NCI-H1436 treated with DMSO at 0.1 percent for 48 hours (cell line): ENCODE results near the gene TRIM63.

Experiments used
- DNase-seq: peaks from one replicate; lab custom pipeline; 2025; lab: John Stamatoyannopoulos, UW

Gene TRIM63

DNA sequence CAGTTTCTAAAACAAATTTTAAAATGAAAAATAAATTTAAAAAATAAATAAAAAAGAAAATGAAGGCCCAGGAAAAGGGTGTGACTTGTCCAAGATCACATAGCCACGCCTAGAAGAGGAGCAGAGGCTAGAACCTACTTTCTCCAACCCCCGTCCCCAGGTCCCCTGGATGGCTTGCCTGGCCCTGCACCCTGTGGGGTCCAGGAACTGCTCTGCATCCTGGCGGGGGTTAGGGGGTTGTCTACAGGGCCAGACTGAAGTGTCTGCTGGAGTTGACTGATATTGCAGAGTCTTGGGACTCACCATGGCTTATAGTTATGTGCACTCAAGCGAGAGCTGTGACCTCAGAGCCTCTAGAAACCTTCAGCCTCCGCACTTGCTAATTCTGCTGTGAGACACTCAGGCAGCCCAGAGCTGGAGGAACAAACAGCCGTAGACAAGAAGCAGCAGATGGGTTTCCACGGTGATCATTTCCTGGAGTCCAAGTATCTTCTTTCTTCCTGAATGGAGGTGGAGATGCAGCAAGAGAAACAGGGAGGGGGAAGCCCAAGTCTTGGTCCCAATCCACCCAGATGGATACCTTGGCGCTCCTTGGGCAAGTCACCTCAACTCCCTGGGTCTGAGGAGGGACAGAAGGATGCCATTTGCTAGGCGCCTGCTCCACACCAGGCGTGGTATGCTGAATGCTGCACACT, 51.0 kb downstream of the TRIM63 start:
- no peak for DNase-seq

DNA sequence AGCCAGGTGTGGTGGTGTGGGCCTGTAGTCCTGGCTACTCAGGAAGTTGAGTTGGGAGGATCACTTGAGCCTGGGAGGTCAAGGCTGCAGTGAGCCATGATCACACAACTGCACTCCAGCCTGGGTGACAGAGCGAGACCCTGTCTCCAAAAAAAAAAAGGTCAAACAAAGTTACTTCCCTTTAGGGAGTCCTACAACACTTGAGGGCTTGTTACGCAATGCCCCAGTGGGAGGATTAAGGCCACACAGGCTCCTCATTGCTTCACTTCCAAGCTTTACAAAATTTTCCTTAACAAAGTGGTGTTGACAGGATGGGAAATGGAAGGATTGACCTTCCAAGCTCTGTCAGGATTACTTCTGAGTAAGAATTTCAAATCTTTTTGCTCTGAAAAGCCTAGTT, 52.1 kb downstream of the TRIM63 start:
- DNase-seq = no peak

DNA sequence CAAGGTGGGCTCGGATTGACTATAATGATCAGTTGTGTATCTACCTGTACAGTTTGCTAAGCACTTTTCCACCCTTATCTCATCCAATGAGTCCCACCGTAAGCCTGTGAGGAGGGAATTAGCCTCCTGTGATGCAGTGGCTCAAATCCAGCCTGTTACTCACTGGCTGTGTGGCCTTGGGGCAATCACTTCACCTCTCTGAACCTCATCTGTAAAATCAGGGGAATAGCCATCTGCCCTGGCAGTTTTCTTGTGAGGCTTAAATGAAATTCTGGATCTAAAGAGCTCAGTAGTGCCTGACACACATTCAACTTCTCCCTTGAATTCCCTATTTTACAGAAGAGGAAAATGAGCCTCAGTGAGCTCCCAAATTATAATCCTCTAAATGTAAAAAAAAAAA, 53.3 kb downstream of the TRIM63 start:
- DNase-seq = no peak

DNA sequence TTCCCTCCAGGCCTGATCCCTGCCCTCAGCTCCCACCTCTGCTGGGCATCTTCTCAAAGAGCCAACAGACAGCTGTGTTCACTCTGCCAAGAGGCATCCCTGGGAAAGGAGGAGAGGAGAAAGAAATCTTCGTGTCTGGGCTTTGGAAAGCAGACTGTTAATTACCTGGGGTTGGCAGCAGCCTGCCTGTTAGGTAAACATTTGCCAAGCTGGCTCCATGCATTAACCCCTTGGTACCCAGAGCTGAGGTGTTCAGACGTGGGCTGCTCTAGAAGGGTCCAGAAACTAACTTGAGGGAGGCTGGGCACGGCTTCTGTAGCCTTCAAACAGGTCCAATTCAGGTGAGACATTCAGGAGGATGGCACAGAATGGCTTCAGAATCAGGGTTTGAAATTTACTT, 54.6 kb downstream of the TRIM63 start:
- DNase-seq = no peak

DNA sequence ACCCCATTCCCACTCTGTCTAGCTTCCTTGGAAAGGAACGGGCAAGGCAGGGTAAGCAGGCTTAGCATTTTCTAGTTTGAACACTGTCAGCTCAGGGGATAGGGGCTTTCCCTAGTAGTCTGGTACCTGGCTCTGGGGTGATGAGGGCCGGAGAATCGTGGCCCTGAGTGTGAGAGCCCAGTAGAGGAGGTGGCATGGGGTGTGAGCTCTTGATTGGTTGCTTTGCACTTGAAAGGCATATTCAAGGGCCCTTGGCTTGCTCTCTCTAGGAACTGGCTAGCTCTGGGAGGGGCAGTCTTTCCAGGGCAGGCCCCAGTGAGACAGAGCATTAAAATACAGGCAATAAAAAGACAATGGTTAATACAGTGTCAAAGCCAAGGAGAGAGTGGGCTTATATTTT, 56.6 kb downstream of the TRIM63 start:
- no peak for DNase-seq

DNA sequence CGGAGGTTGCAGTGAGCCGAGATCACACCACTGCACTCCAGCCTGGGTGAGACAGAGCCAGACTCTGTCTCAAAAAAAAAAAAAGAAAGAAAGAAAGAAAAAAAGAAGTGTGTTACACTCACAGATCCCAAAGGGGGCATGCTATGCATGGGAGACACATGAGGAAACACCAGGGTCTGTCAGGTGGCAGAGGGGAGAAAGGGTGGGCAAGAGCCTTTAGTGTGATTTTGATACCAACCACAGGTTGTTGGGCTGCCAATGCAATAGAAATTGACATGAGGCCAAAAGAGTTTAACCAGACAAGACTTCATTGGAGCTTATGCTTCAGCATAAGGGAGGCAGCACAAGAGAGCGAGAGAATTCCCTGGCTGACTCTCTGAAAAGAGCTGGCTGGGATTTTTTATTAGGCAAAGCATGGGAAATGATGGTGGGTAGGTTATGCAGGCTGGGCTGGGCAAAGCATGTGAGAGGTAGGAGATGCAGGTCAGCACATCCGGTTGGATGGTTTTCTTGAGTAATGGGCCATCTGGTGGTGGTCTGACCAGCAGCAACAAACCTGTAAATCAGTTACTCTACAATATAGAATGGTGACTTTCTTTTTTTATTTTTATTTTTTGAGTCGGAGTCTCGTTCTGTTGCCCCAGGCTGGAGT, 57.5 kb downstream of the TRIM63 start:
- no peak for DNase-seq

DNA sequence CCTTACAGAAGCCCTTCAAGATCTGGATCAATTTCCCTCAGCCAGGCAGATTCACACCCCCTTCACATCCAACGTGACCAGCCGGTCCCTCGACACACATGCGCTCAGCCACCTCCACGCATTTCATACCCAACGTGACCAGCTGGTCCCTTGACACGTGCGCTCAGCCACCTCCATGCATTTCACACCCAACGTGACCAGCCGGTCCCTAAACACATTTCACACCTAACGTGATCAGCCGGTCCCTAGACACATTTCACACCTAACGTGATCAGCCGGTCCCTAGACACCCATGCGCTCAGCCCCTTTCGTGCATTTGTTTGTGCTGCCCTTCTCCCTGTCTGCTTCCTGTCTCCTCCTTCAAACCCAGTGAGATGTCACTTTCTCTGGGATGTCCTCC, 60.7 kb downstream of the TRIM63 start:
- no peak for DNase-seq

DNA sequence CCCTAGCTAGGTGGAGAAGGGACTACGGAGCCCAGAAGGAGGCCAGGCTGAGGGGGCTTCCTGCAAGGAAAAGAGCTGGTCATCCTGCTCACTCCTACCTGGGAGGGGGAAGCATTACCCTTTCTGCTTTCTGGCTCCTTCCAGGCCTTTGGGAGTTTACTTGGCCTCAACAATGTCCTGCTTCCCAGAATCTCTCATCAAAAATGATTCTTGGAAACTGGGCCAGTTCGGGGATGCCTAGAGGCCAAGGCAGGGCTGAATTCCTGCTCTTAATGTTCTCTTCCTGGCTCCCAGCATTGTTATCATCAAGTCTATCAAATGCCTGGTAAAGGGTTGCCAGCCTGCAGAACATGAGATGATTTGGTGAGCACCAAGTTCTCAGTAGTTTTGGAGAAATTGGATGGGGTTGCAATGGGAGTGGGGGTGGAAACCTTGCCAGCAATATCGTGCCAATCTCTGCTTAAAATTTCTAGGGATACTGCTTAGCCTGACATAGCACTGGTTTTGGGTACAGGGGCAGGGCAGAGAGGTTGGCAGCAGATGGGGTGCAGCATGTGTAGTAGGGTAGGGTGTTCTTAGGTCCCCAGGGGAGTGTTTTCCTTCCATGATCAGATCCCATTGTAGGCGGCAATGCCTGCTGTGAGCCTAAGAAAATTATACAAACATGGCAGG, 61.9 kb downstream of the TRIM63 start:
- DNase-seq = no peak

DNA sequence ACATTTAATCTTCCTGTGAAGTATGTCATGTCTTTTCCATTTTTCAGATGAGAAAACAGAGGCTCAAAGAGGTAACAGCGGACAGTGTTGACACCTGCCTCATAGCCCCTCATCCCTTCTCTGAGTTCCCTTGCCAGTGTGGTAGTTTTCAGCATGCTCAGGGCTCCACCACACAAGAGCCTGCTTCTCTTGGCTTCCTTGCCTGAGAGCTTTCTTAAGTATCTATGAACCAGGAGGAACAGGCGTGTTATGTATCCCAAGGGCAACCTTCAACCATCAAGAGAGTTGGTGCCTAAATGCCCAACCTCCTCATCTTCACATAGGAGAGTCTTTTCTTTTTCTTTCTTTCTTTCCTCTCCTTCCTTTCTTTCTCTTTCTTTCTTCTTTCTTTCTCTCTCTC, 63.7 kb downstream of the TRIM63 start:
- no peak for DNase-seq

DNA sequence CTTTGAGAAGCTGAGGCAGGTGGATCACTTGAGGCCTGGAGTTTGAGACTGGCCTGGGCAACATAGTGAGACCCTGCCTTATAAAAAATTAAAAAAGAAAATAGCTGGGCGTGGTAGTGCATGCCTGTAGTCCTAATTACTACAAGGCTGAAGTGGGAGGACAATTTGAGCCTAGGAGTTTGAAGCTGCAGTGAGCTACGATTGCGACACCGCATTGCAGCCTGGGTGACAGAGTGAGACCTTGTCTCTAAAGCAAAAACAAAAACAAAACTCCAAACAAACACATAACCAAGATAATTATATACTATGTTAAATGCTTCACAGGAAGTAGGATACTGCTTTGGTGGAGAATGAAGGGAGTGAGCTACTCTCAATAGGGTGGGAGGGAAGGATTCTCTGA, 64.2 kb downstream of the TRIM63 start:
- DNase-seq = no peak
